Esophagus muscularis mucosa (tissue), 4 donors: ENCODE results near the gene FGF14.

Experiments
- CTCF ChIP-seq, 3 experiments: fragments of 200-600 bp in 2 of 3; fragments of 450-650 bp in 1 of 3; sonication (generic) in 2 of 3; IDR thresholded peaks; one replicate each; pipeline ENCODE4 v1.5.1; 2017 to 2019; ENCODE audit warnings: antibody characterized with exemption in 3 of 3, mild to moderate bottlenecking in 2 of 3, moderate library complexity in 1 of 3
- EP300 ChIP-seq: sonication (generic); formaldehyde crosslinking; IDR thresholded peaks from one replicate; pipeline ENCODE4 v1.6.1; 2017; ENCODE audit warnings: antibody characterized with exemption
- POLR2A ChIP-seq: fragments of 450-650 bp; IDR thresholded peaks from one replicate; pipeline ENCODE4 v1.6.1; 2017; ENCODE audit warnings: antibody characterized with exemption, moderate library complexity, mild to moderate bottlenecking, low read depth
- POLR2AphosphoS5 ChIP-seq, 2 donors: sonication (generic); formaldehyde crosslinking; IDR thresholded peaks; one replicate each; pipeline ENCODE4 v1.6.1; 2017; ENCODE audit warnings: antibody characterized with exemption in 2 of 2

- TF ChIP-seq POLR2A (no peak), CTCF (IDR thresholded peaks at IDR 0.05) (no peak), EP300 (no peak), POLR2AphosphoS5 (IDR thresholded peaks at IDR 0.05) (no peak)
Observed at GRCh38 chr13:101945435-101945834, 456.4 kb downstream of the FGF14 start.
